ENCODE measurements around the gene CAPN5. TPM values are rescaled to one million over a fixed set of nuclear protein-coding genes. Genes with fewer than 3 reads are reported as not detected.

Gene CAPN5
- total and polyA plus RNA-seq, 4 donors: 6.5 to 25.8 (median 18.2) TPM

- H3K9ac ChIP-seq (ENCODE audit: low read depth in 1 of 2, low read length in 2 of 2): no peak overlapping the region
- H3K27ac ChIP-seq (ENCODE audit: low read depth in 1 of 2, low read length in 2 of 2): no peak overlapping the region
- H3K9me3 ChIP-seq (ENCODE audit: control insufficient read depth in 4 of 4, low read length in 3 of 4): no peaks in the 10 kb centered on the region
- H3K27me3 ChIP-seq (ENCODE audit: control insufficient read depth in 4 of 4, insufficient read depth in 4 of 4, low read length in 3 of 4): no peaks in the 10 kb centered on the region
- H3K4me1 ChIP-seq (ENCODE audit: control insufficient read depth in 4 of 4, insufficient read depth in 4 of 4, low read length in 3 of 4): peaks cover 0 to 49% (median 24%) of the 10 kb centered on the region in 4 donors
- peaks cover 0 to 6% (median 2%) of the 10 kb centered on the region in 4 donors for H3K36me3 ChIP-seq (ENCODE audit: control insufficient read depth in 4 of 4, insufficient read depth in 3 of 4, low read depth in 1 of 4, low read length in 3 of 4)
- no peak overlapping the region for H3K4me3 ChIP-seq (ENCODE audit: low read depth in 1 of 3, low read length in 3 of 3)
- TF ChIP-seq YY1 (IDR thresholded peaks at IDR 0.05) (no peak), SP1 (IDR thresholded peaks at IDR 0.05) (no peak), FOXA1 (IDR thresholded peaks at IDR 0.05) (no peak), TAF1 (conservative IDR thresholded peaks at IDR 0.05) (no peak), HNF4A (conservative IDR thresholded peaks at IDR 0.05) (no peak), RAD21 (IDR thresholded peaks at IDR 0.05) (no peak), REST (IDR thresholded peaks at IDR 0.05) (no peak), EGR1 (IDR thresholded peaks at IDR 0.05; ENCODE audit: low read depth in 2 of 2) (no peak)
- TF ChIP-seq, protein P1, sequence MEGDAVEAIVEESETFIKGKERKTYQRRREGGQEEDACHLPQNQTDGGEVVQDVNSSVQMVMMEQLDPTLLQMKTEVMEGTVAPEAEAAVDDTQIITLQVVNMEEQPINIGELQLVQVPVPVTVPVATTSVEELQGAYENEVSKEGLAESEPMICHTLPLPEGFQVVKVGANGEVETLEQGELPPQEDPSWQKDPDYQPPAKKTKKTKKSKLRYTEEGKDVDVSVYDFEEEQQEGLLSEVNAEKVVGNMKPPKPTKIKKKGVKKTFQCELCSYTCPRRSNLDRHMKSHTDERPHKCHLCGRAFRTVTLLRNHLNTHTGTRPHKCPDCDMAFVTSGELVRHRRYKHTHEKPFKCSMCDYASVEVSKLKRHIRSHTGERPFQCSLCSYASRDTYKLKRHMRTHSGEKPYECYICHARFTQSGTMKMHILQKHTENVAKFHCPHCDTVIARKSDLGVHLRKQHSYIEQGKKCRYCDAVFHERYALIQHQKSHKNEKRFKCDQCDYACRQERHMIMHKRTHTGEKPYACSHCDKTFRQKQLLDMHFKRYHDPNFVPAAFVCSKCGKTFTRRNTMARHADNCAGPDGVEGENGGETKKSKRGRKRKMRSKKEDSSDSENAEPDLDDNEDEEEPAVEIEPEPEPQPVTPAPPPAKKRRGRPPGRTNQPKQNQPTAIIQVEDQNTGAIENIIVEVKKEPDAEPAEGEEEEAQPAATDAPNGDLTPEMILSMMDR (IDR thresholded peaks at IDR 0.05; ENCODE audit: low read depth, low read length, missing input control): no peak
- 96% methylated on average over 13 of the region's 13 CpGs for WGBS
- DNase-seq (ENCODE audit: low spot score): no peak
These were observed 40.0 kb downstream of the CAPN5 start for GRCh38 chr11:77106759-77107158.

DNA sequence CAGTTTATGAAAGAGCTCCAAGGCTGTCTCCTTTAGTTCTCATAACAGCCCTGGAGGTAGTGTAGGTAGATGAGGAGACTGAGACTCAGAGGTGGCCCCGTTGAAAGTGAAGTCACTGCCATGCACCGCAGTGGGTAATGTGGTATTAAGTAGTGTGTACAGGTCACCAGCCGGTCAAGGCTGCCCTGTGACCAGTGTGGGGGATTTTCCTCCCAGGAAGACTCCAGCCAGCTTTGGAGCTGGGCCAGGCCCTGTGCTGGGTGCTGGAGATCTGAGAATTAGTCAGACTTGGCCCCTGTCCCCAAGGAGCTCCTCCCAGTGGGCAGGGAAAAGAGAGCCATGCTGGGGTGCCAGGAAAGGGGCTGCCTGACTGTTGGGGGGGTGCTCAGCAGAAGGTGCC, 41.2 kb downstream of the CAPN5 start:
- DNase-seq (ENCODE audit: low spot score): no peak
- Histone ChIP-seq H3K9me3 (ENCODE audit: control insufficient read depth in 4 of 4, low read length in 3 of 4) (no peaks in the 10 kb centered on the region), H3K4me3 (ENCODE audit: low read depth in 1 of 3, low read length in 3 of 3) (no peak overlapping the region), H3K27me3 (ENCODE audit: control insufficient read depth in 4 of 4, insufficient read depth in 4 of 4, low read length in 3 of 4) (no peaks in the 10 kb centered on the region), H3K36me3 (ENCODE audit: control insufficient read depth in 4 of 4, insufficient read depth in 3 of 4, low read depth in 1 of 4, low read length in 3 of 4) (peaks cover 0 to 6% (median 2%) of the 10 kb centered on the region in 4 donors), H3K9ac (ENCODE audit: low read depth in 1 of 2, low read length in 2 of 2) (no peak overlapping the region), H3K27ac (ENCODE audit: low read depth in 1 of 2, low read length in 2 of 2) (peak overlapping the region in 1 of 2 donors; percentile 50), H3K4me1 (ENCODE audit: control insufficient read depth in 4 of 4, insufficient read depth in 4 of 4, low read length in 3 of 4) (peaks cover 0 to 49% (median 24%) of the 10 kb centered on the region in 4 donors)
- TF ChIP-seq NR2F2 (IDR thresholded peaks at IDR 0.05) (no peak), HNF4A (conservative IDR thresholded peaks at IDR 0.05) (no peak), RAD21 (IDR thresholded peaks at IDR 0.05) (no peak), JUND (IDR thresholded peaks at IDR 0.05) (no peak), REST (IDR thresholded peaks at IDR 0.05) (no peak), SP1 (IDR thresholded peaks at IDR 0.05) (no peak), EGR1 (IDR thresholded peaks at IDR 0.05; ENCODE audit: low read depth in 2 of 2) (no peak), RXRA (IDR thresholded peaks at IDR 0.05) (no peak), FOXA1 (IDR thresholded peaks at IDR 0.05) (no peak), TAF1 (conservative IDR thresholded peaks at IDR 0.05) (no peak)
- TF ChIP-seq, protein P1 (IDR thresholded peaks at IDR 0.05; ENCODE audit: low read depth, low read length, missing input control): no peak
- 35% methylated on average over 3 of the region's 3 CpGs for WGBS

Data from liver (tissue), 9 donors.